Tracheal epithelial cell (primary cell): Measurements from ENCODE around the gene IPO9. TPM values are rescaled to one million over a fixed set of nuclear protein-coding genes. Genes with fewer than 3 reads are reported as not detected.

Source experiments
- total RNA-seq: library from RNA; depleted of rRNA; stranded (reverse); fragments of >200 nt; gene quantifications from 2 replicates; pipeline ENCODE4 v1.2.1, GENCODE V29; 2014

IPO9 gene
- total RNA-seq = 11.3 and 13.0 TPM in 2 replicates

GRCh38 chr1:201828820-201829774 is at the start of gene IPO9:
TSS of gene IPO9 (plus strand) at chr1:201829157. CDS start at chr1:201829210, 53 bp downstream.

GRCh38 chr1:201888282-201889089 is 59.5 kb downstream of the IPO9 start, which contains the start of gene SHISA4:
TSS of gene SHISA4 (plus strand) at chr1:201888898. CDS start at chr1:201888995, 97 bp downstream.

Other genes starting within 250 kb of the IPO9 start
- 8.7 and 10.9 TPM in 2 replicates for gene SHISA4, start 59.7 kb downstream of the IPO9 start, total RNA-seq
- not detected in 2 replicates for gene LMOD1, start 117.4 kb downstream of the IPO9 start, total RNA-seq
- gene TIMM17A, start 126.3 kb downstream of the IPO9 start, total RNA-seq = 43.3 and 57.8 TPM in 2 replicates
- gene RNPEP, start 153.5 kb downstream of the IPO9 start, total RNA-seq = 93.3 and 109 TPM in 2 replicates
- gene ELF3, start 181.4 kb downstream of the IPO9 start, total RNA-seq = 77.4 and 79.1 TPM in 2 replicates